Neural progenitor cell (in vitro differentiated cells): ENCODE measurements around the gene DEGS1.

ENCODE experiments used
- CTCF ChIP-seq: fragments of 200-600 bp; sonication (generic); IDR thresholded peaks from 2 replicates; pipeline ENCODE4 v1.5.1; 2017; ENCODE audit warnings: antibody characterized with exemption, mild to moderate bottlenecking
- EZH2 ChIP-seq: fragments of 200-600 bp; sonication (generic); IDR thresholded peaks from 2 replicates; pipeline ENCODE4 v1.6.1; 2017; ENCODE audit warnings: antibody characterized with exemption, mild to moderate bottlenecking, moderate library complexity
- EZH2phosphoT487 ChIP-seq: fragments of 200-600 bp; sonication (generic); IDR thresholded peaks from 2 replicates; pipeline ENCODE4 v1.6.1; 2017; ENCODE audit warnings: antibody characterized with exemption

GRCh38 chr1:224205438-224205840 is 22.4 kb downstream of the DEGS1 start:
- TF ChIP-seq CTCF (no peak), EZH2phosphoT487 (no peak), EZH2 (no peak)
